K562 (cell line): ENCODE measurements around the gene UBE2J2. TPM values are rescaled to one million over a fixed set of nuclear protein-coding genes. Genes with fewer than 3 reads are reported as not detected.

Experiments used
- ATAC-seq: fragments of 200-7000 bp; cut with Tn5 transposase; 3 replicates; pipeline ENCODE4 v1.9.1; 2020; ENCODE audit warnings: moderate library complexity
- BruUV-seq: library from RNA; stranded (reverse); fragments of 400-500 nt; replicated peaks from 2 replicates; lab custom pipeline; 2021; lab: Mats Ljungman, UMichigan
- CTCF ChIA-PET: fragments of 300-600 bp; formaldehyde crosslinking; extraction: SDS; loops from one replicate; lab custom pipeline; 2021; ENCODE audit warnings: low intra/inter-chr PET ratio; lab: Yijun Ruan, JAX
- POLR2A ChIA-PET: fragments of 300-600, 350-650 bp; sonication (Branson Sonifier 250); formaldehyde crosslinking; extraction: SDS; loops from one replicate; lab custom pipeline; 2021; ENCODE audit warnings: antibody characterized with exemption, inconsistent platforms; lab: Yijun Ruan, JAX
- DNase-seq, 4 experiments: peaks; one replicate each; pipeline versions ENCODE4 v3.0.0 to v3.0.0-alpha.2; 2011 to 2018; ENCODE audit warnings: low spot score in 3 of 4, mixed read lengths in 3 of 4; ENCODE audit errors: extremely low read depth in 1 of 4
- FAIRE-seq: peaks from 2 replicates; lab custom pipeline; 2011; peaks lifted over from hg19 to GRCh38; lab: Jason Lieb, UNC
- H2AFZ ChIP-seq: 2 replicates; pipeline ENCODE4 v1.6.0; 2011; ENCODE audit warnings: low read depth, low read length, control low read depth, inconsistent platforms
- H3K27ac ChIP-seq: fragments of 200-600 bp; 3 replicates; pipeline ENCODE4 v1.8.0; 2011; ENCODE audit warnings: low read depth, mild to moderate bottlenecking, control low read depth, inconsistent platforms, low read length, moderate library complexity, mixed read lengths; ENCODE audit errors: extremely low read depth
- H3K27me3 ChIP-seq, 2 experiments: fragments of 300-600 bp in 1 of 2; 2 replicates in 1 of 2; 3 replicates in 1 of 2; pipeline versions ENCODE4 v1.6.0 to v1.8.0; 2011; ENCODE audit warnings: inconsistent platforms in 2 of 2, low read length in 2 of 2, mild to moderate bottlenecking in 1 of 2, mixed read lengths in 1 of 2, moderate library complexity in 1 of 2; ENCODE audit not compliant: control insufficient read depth in 2 of 2, insufficient read depth in 2 of 2
- H3K36me3 ChIP-seq: fragments of 300-600 bp; 3 replicates; pipeline ENCODE4 v1.8.0; 2011; ENCODE audit warnings: mild to moderate bottlenecking, low read length, inconsistent platforms; ENCODE audit not compliant: control insufficient read depth, insufficient read depth
- H3K4me1 ChIP-seq, 2 experiments: fragments of 200-600 bp in 1 of 2; replicated peaks in 1 of 2; 2 replicates in 1 of 2; 3 replicates in 1 of 2; pipeline versions ENCODE4 v1.5.1 to v1.8.0; 2011; ENCODE audit warnings: inconsistent platforms in 2 of 2, low read length in 2 of 2, mild to moderate bottlenecking in 1 of 2, mixed read lengths in 1 of 2, moderate library complexity in 1 of 2; ENCODE audit not compliant: control insufficient read depth in 2 of 2, insufficient read depth in 2 of 2
- H3K4me2 ChIP-seq: 2 replicates; pipeline ENCODE4 v1.6.1; 2011; ENCODE audit warnings: low read length, control low read depth, inconsistent platforms, mixed read lengths; ENCODE audit not compliant: insufficient read depth
- H3K4me3 ChIP-seq: fragments of 200-600 bp; sonication (generic), shearing (Covaris generic); 2 replicates; pipeline ENCODE4 v1.5.1; 2016; ENCODE audit warnings: control low read depth, inconsistent platforms
- H3K79me2 ChIP-seq: fragments of 200-600 bp; 3 replicates; pipeline ENCODE4 v1.8.0; 2011; ENCODE audit warnings: low read length, inconsistent platforms; ENCODE audit not compliant: control insufficient read depth, insufficient read depth
- H3K9ac ChIP-seq, 2 experiments: 2 replicates each; pipeline versions ENCODE4 v1.6.0 to v1.6.1; 2011; ENCODE audit warnings: low read depth in 2 of 2, low read length in 2 of 2, control low read depth in 1 of 2, inconsistent platforms in 1 of 2, mild to moderate bottlenecking in 1 of 2, mixed read lengths in 1 of 2; ENCODE audit not compliant: insufficient read depth in 1 of 2
- H3K9me1 ChIP-seq: one replicate; pipeline ENCODE4 v1.6.0; 2011; ENCODE audit warnings: inconsistent platforms, mild to moderate bottlenecking, low read length, moderate library complexity; ENCODE audit not compliant: control insufficient read depth, insufficient read depth
- H3K9me3 ChIP-seq: replicated peaks from 2 replicates; pipeline ENCODE4 v1.5.1; 2011; ENCODE audit warnings: low read depth, low read length, inconsistent platforms; ENCODE audit not compliant: control insufficient read depth, insufficient read depth
- H4K20me1 ChIP-seq: replicated peaks from 2 replicates; pipeline ENCODE4 v1.6.1; 2011; ENCODE audit warnings: low read length, inconsistent platforms, mixed read lengths; ENCODE audit not compliant: control insufficient read depth, insufficient read depth
- CBX8 ChIP-seq: fragments of 200-600 bp; sonication (generic); IDR thresholded peaks from 2 replicates; pipeline ENCODE4 v1.6.1; 2012; ENCODE audit warnings: borderline replicate concordance, mixed run types, low read depth, mild to moderate bottlenecking, moderate library complexity, mixed read lengths, low read length, control low read depth, inconsistent platforms; ENCODE audit not compliant: poor library complexity, severe bottlenecking; ENCODE audit errors: extremely low read depth
- CLOCK ChIP-seq: fragments of 250-450 bp; sonication (Bioruptor Pico); IDR thresholded peaks from 2 replicates; pipeline ENCODE4 v1.4.0; 2020; ENCODE audit warnings: mild to moderate bottlenecking, moderate library complexity, borderline replicate concordance
- POLR2G ChIP-seq: fragments of 200-400 bp; formaldehyde crosslinking; IDR thresholded peaks from 2 replicates; pipeline ENCODE4 v1.6.1; 2017; ENCODE audit warnings: low read depth, mild to moderate bottlenecking, antibody characterized with exemption, low read length, moderate library complexity
- RBFOX2 ChIP-seq: fragments of 200-400 bp; formaldehyde crosslinking; IDR thresholded peaks from 2 replicates; pipeline ENCODE4 v1.6.1; 2017; ENCODE audit warnings: low read depth, mild to moderate bottlenecking, low read length, moderate library complexity
- WGBS: fragments of 100-300 bp; shearing (Covaris generic); methylation state at CpG from one replicate; pipeline ENCODE4 v1.1.6; 2016; ENCODE audit warnings: low coverage, mixed read lengths; ENCODE audit not compliant: insufficient coverage; ENCODE audit errors: missing lambda C conversion rate; 5-methylcytosine and 5-hydroxymethylcytosine counted together
- in situ Hi-C: fragments of 300-500 bp; cut with MboI; formaldehyde crosslinking; loops from 4 replicates; pipeline ENCODE4 v1.15.0; 2018; ENCODE audit warnings: inconsistent platforms, mixed read lengths
- intact Hi-C: fragments of 100-400 bp; cut with micrococcal nuclease; formaldehyde crosslinking; loops from 2 replicates; pipeline ENCODE4 v1.14.2; 2022
- polyA plus RNA-seq, 8 experiments: library from polyadenylated mRNA; depleted of rRNA in 4 of 8; stranded (reverse) in 5 of 8; unstranded in 3 of 8; fragments of >200 nt; fragmentation: Nextera tagmentation in 2 of 8; fragmentation: Illumina TruSeq in 1 of 8; extraction: Ambion mirVana in 2 of 8; extraction: Trizol in 1 of 8; gene quantifications; 2 replicates each; pipeline versions ENCODE4 v1.2.1 to v1.2.3, GENCODE V29; 2011 to 2014; ENCODE audit warnings: inconsistent platforms in 1 of 8, missing spikeins in 1 of 8
- total RNA-seq, 7 experiments: library from RNA; depleted of rRNA in 6 of 7; stranded (reverse); fragments of >200 nt in 6 of 7; fragmentation: Illumina TruSeq in 2 of 7; extraction: Trizol in 2 of 7; gene quantifications; 2 replicates each; pipeline versions ENCODE4 v1.2.1 to v1.2.3, GENCODE V29; 2011 to 2021; ENCODE audit warnings: low replicate concordance in 1 of 7

Gene UBE2J2
- total and polyA plus RNA-seq, 9 of the 15 experiments (the other 6 are each of a cell fraction or from before 2014, with no cell fraction given), result 0.93 to 112 (median 75.5) TPM

DNA sequence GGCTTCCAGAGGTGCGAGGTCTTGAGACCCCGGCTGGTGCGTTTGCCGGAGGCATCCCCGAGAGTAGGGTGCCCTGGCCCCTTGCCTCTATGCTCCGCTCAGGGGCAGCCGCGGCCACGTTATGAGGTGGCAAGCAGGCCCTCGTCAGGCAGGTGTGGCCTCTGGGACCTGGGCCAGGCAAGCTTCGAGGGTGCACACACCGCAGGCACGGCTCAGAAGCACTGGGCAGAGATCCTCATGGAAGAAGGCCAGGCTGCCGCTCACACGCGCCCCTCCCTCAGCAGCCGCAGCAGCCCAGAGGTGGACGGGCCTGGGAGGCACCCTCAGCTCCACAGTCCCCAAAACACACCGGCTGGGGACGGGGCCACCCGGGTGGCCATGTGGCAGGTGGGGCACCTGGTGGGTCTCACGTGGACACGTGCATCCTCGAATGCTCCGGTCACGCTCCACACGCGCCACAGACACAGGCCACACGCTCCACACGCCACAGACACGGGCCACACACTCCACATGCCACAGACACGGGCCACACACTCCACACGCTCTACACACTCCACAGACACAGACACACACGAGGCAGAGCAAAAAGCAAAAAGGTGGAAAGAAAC, 48.3 kb downstream of the UBE2J2 start:
- peak overlapping the region in 1 of 2 experiments; percentile 31; a peak in 1 of 4 replicates for H3K9ac ChIP-seq
- TF ChIP-seq RBFOX2, result peak; percentile 67
- no peak for TF ChIP-seq CLOCK
- TF ChIP-seq POLR2G, result peak; percentile 62
- TF ChIP-seq CBX8, result no peak
- in situ Hi-C loops, result no loop called here

More for the DNA sequence above, 48.3 kb downstream of the UBE2J2 start:
- H3K36me3 ChIP-seq, result peaks cover 96% of the 10 kb centered on the region; the same call in 2 of the 3 replicates
- ATAC-seq (no peak), DNase-seq (no peak), FAIRE-seq (no peak)
- no peaks in the 10 kb centered on the region for H3K27me3 ChIP-seq
- H3K9me3 ChIP-seq, result no peaks in the 10 kb centered on the region
- H3K4me1 ChIP-seq, result peaks cover 0 to 64% of the 10 kb centered on the region in 2 experiments; a peak in 3 of 5 replicates
- no peak overlapping the region for H3K27ac ChIP-seq
- no peak overlapping the region for H3K4me2 ChIP-seq
- no peak overlapping the region for H2AFZ ChIP-seq
- peaks cover 9% of the 10 kb centered on the region; the same call in 1 of the 2 replicates for H4K20me1 ChIP-seq
- ChIA-PET CTCF (no interaction called here), POLR2A (interaction anchor here (0.6 to 1.8 kb wide), 2 partner anchors 12 to 81 kb away, joined by 3 to 4 read pairs; no protein-coding TSS in a partner anchor)
- H3K79me2 ChIP-seq, result peaks cover 63% of the 10 kb centered on the region
- no TSS peak for BruUV-seq
- no peak overlapping the region for H3K4me3 ChIP-seq
- 97% methylated on average over 34 of the region's 34 CpGs for WGBS
- H3K9me1 ChIP-seq, result no peaks in the 10 kb centered on the region
- intact Hi-C loops, result no loop called here
